Sciatic nerve (tissue), 1 donor: ENCODE data around the gene B9D2. TPM values are rescaled to one million over a fixed set of nuclear protein-coding genes. Genes with fewer than 3 reads are reported as not detected.

Source experiments
- total RNA-seq: library from RNA; stranded (reverse); fragmentation: NEBNext Ultra II Directional; extraction: Animal tissue kit (Norgen Biotek cat#: 25700); gene quantifications from one replicate; pipeline ENCODE4 v1.2.1, GENCODE V29; 2021
- donor health status: DM: no; HTN: no; CAD: no.

Gene B9D2
- total RNA-seq, 1 donor from 2014 or later: 4.1 TPM

Other genes starting within 250 kb of the B9D2 start
- gene CYP2F1, start 249.7 kb downstream of the B9D2 start, total RNA-seq: not detected
- 1.1 TPM for gene CYP2S1, start 170.9 kb downstream of the B9D2 start, total RNA-seq
- gene AXL, start 144.9 kb downstream of the B9D2 start, total RNA-seq: 65.8 TPM
- gene HNRNPUL1, start 99.8 kb downstream of the B9D2 start, total RNA-seq: 161 TPM
- 29.8 TPM for gene CCDC97, start 54.0 kb downstream of the B9D2 start, total RNA-seq
- 33.7 TPM for gene TGFB1, start 10.2 kb downstream of the B9D2 start, total RNA-seq
- 23.5 TPM for gene TMEM91, start 12.4 kb upstream of the B9D2 start, total RNA-seq
- gene EXOSC5, start 33.2 kb upstream of the B9D2 start, total RNA-seq: 12.0 TPM
- 24.2 TPM for gene BCKDHA, start 33.7 kb upstream of the B9D2 start, total RNA-seq
- 6.1 TPM for gene B3GNT8, start 63.2 kb upstream of the B9D2 start, total RNA-seq
- 33.9 TPM for gene DMAC2, start 75.8 kb upstream of the B9D2 start, total RNA-seq
- gene ERICH4, start 79.0 kb upstream of the B9D2 start, total RNA-seq: not detected
- 2.5 TPM for gene CEACAM21, start 212.0 kb upstream of the B9D2 start, total RNA-seq